HepG2 (cell line): ENCODE results near the gene CRYAB. TPM values are rescaled to one million over a fixed set of nuclear protein-coding genes. Genes with fewer than 3 reads are reported as not detected.
A peak's percentile ranks its signal among the peaks of the same experiment; 100 is the strongest.

Experiments
- ATAC-seq: fragments of 200-7000 bp; cut with Tn5 transposase; 3 replicates; pipeline ENCODE4 v1.9.1; 2020; ENCODE audit warnings: mild to moderate bottlenecking, moderate library complexity
- Bru-seq: library from RNA; stranded (reverse); fragments of 400-500 nt; gene quantifications from one replicate; lab custom pipeline; 2021; lab: Mats Ljungman, UMichigan
- BruChase-seq, 2 experiments: library from RNA; stranded (reverse); fragments of 400-500 nt; gene quantifications; one replicate each; lab custom pipeline; 2021; lab: Mats Ljungman, UMichigan
- BruUV-seq: library from RNA; stranded (reverse); fragments of 400-500 nt; replicated peaks from 2 replicates; lab custom pipeline; 2021; lab: Mats Ljungman, UMichigan
- CTCF ChIA-PET: fragments of 300-600 bp; formaldehyde crosslinking; extraction: SDS; loops from one replicate; lab custom pipeline; 2021; ENCODE audit warnings: low total read pairs, inconsistent platforms, low intra/inter-chr PET ratio; lab: Yijun Ruan, JAX
- POLR2A ChIA-PET: fragments of 350-600 bp; sonication (Branson Sonifier 250); formaldehyde crosslinking; loops from one replicate; lab custom pipeline; 2020; ENCODE audit warnings: antibody characterized with exemption, inconsistent platforms; lab: Yijun Ruan, JAX
- DNase-seq: peaks from one replicate; pipeline ENCODE4 v3.0.0-alpha.2; 2015; ENCODE audit warnings: low spot score
- FAIRE-seq: peaks from 3 replicates; lab custom pipeline; 2011; peaks lifted over from hg19 to GRCh38; lab: Jason Lieb, UNC
- H2AFZ ChIP-seq: one replicate; pipeline ENCODE4 v1.6.1; 2011; ENCODE audit warnings: low read length, inconsistent platforms
- H3K27ac ChIP-seq: fragments of 300-600 bp; 3 replicates; pipeline ENCODE4 v1.8.0; 2011; ENCODE audit warnings: mixed run types, mild to moderate bottlenecking, mixed read lengths, low read length, inconsistent platforms; ENCODE audit not compliant: insufficient read depth; ENCODE audit errors: extremely low read length
- H3K27me3 ChIP-seq, 2 experiments: fragments of 200-600 bp in 1 of 2; 2 replicates in 1 of 2; 3 replicates in 1 of 2; pipeline versions ENCODE4 v1.6.0 to v1.8.0; 2011; ENCODE audit warnings: low read length in 2 of 2, mild to moderate bottlenecking in 2 of 2, moderate library complexity in 2 of 2, inconsistent platforms in 1 of 2; ENCODE audit not compliant: insufficient read depth in 2 of 2, control insufficient read depth in 1 of 2
- H3K36me3 ChIP-seq, 2 experiments: fragments of 200-600 bp in 1 of 2; replicated peaks in 1 of 2; 2 replicates in 1 of 2; 3 replicates in 1 of 2; pipeline versions ENCODE4 v1.5.1 to v1.8.0; 2011; ENCODE audit warnings: low read length in 2 of 2, inconsistent platforms in 1 of 2; ENCODE audit not compliant: insufficient read depth in 2 of 2, control insufficient read depth in 1 of 2
- H3K4me1 ChIP-seq: 2 replicates; pipeline ENCODE4 v1.5.1; 2012; ENCODE audit warnings: low read length, inconsistent platforms; ENCODE audit not compliant: insufficient read depth
- H3K4me2 ChIP-seq: 2 replicates; pipeline ENCODE4 v1.6.0; 2011; ENCODE audit warnings: low read depth, low read length, inconsistent platforms
- H3K4me3 ChIP-seq, 3 experiments: fragments of 200-600 bp in 1 of 3; sonication (generic), shearing (Covaris generic) in 1 of 3; replicated peaks in 1 of 3; 2 replicates each; pipeline ENCODE4 v1.5.1; 2011 to 2016; ENCODE audit warnings: low read length in 3 of 3, inconsistent platforms in 2 of 3, low read depth in 2 of 3, mild to moderate bottlenecking in 2 of 3, control low read depth in 1 of 3, mixed read lengths in 1 of 3; ENCODE audit not compliant: insufficient read depth in 1 of 3
- H3K79me2 ChIP-seq: one replicate; pipeline ENCODE4 v1.6.1; 2011; ENCODE audit warnings: low read length, inconsistent platforms; ENCODE audit not compliant: insufficient read depth
- H3K9ac ChIP-seq: 2 replicates; pipeline ENCODE4 v1.6.0; 2011; ENCODE audit warnings: mild to moderate bottlenecking, low read depth, low read length, inconsistent platforms; ENCODE audit not compliant: insufficient read depth
- H3K9me3 ChIP-seq: 2 replicates; pipeline ENCODE4 v1.5.1; 2012; ENCODE audit warnings: mild to moderate bottlenecking, low read length
- H4K20me1 ChIP-seq: 2 replicates; pipeline ENCODE4 v1.6.0; 2011; ENCODE audit warnings: inconsistent platforms, mild to moderate bottlenecking, low read length, moderate library complexity; ENCODE audit not compliant: insufficient read depth
- ATF1 ChIP-seq: IDR thresholded peaks from 2 replicates; pipeline ENCODE4 v1.6.1; 2016; ENCODE audit warnings: mild to moderate bottlenecking, control low read depth
- ZNF652 ChIP-seq: IDR thresholded peaks from 2 replicates; pipeline ENCODE4 v1.6.1; 2016; ENCODE audit warnings: low read depth, borderline replicate concordance
- WGBS: methylation state at CpG from one replicate; pipeline ENCODE4 v1.1.6; 2017; ENCODE audit warnings: low lambda C conversion rate; 5-methylcytosine and 5-hydroxymethylcytosine counted together
- in situ Hi-C: cut with HindIII; loops from 2 replicates; pipeline ENCODE4 v1.10.0; 2017; ENCODE audit warnings: low pct_unique_long_range_greater_than_20kb; ENCODE audit not compliant: extremely low pct_ligation_motif_present
- intact Hi-C: fragments of 100-400 bp; cut with micrococcal nuclease; formaldehyde crosslinking; loops from one replicate; pipeline ENCODE4 v1.10.0; 2022; ENCODE audit not compliant: unreplicated experiment
- long read RNA-seq, 2 experiments: library from RNA in 1 of 2; library from polyadenylated mRNA in 1 of 2; stranded (forward) in 1 of 2; unstranded in 1 of 2; transcript quantifications; one replicate each; pipeline ENCODE4 v2.0.0, GENCODE V29; 2019 to 2022
- polyA minus RNA-seq, 3 experiments: library from RNA; depleted of rRNA, polyadenylated mRNA; stranded (reverse); fragments of >200 nt; gene quantifications; 2 replicates each; pipeline ENCODE4 v1.2.3, GENCODE V29; 2011; ENCODE audit warnings: low replicate concordance in 1 of 3
- polyA plus RNA-seq, 8 experiments: library from polyadenylated mRNA; depleted of rRNA in 3 of 8; stranded (reverse) in 7 of 8; unstranded in 1 of 8; fragments of >200 nt; fragmentation: Illumina TruSeq in 4 of 8; extraction: Trizol in 4 of 8; gene quantifications; 2 replicates each; pipeline versions ENCODE4 v1.2.1 to v1.2.3, GENCODE V29; 2011 to 2016; ENCODE audit warnings: low read depth in 4 of 8, missing spikeins in 1 of 8, mixed read lengths in 1 of 8; ENCODE audit not compliant: insufficient read depth in 1 of 8
- total RNA-seq, 5 experiments: library from RNA; depleted of rRNA; stranded (reverse); fragments of >200 nt; fragmentation: Illumina TruSeq; extraction: Trizol; gene quantifications; 2 replicates each; pipeline ENCODE4 v1.2.3, GENCODE V29; 2016; ENCODE audit warnings: low read depth in 1 of 5

Gene CRYAB
- total RNA-seq (2016; rRNA removed; fragmentation: Illumina TruSeq; extraction: Trizol): 0.55 and 0.69 TPM in 2 replicates
- total RNA-seq (2016; cell fraction: cytosol; rRNA removed; fragmentation: Illumina TruSeq; extraction: Trizol; ENCODE audit: low read depth): 0.88 and 1.2 TPM in 2 replicates
- total RNA-seq (2016; cell fraction: insoluble cytoplasmic fraction; rRNA removed; fragmentation: Illumina TruSeq; extraction: Trizol): 0.63 and 1.1 TPM in 2 replicates
- 0.80 and 1.1 TPM in 2 replicates for total RNA-seq (2016; cell fraction: membrane; rRNA removed; fragmentation: Illumina TruSeq; extraction: Trizol)
- total RNA-seq (2016; cell fraction: nucleus; rRNA removed; fragmentation: Illumina TruSeq; extraction: Trizol): not detected in 2 replicates
- 0.24 and 1.1 TPM in 2 replicates for polyA plus RNA-seq (2011; rRNA removed)
- polyA plus RNA-seq (2011; cell fraction: cytosol; rRNA removed): 0.35 and 0.36 TPM in 2 replicates
- polyA plus RNA-seq (2011; cell fraction: nucleus; rRNA removed): 0.74 and 1.7 TPM in 2 replicates
- 0.70 and 0.88 TPM in 2 replicates for polyA plus RNA-seq (2012)
- polyA plus RNA-seq (2016; cell fraction: cytosol; fragmentation: Illumina TruSeq; extraction: Trizol; ENCODE audit: low read depth): 0.90 and 1.9 TPM in 2 replicates
- polyA plus RNA-seq (2016; cell fraction: insoluble cytoplasmic fraction; fragmentation: Illumina TruSeq; extraction: Trizol; ENCODE audit: low read depth): 1.3 and 1.6 TPM in 2 replicates
- 1.4 TPM in 2 replicates for polyA plus RNA-seq (2016; cell fraction: membrane; fragmentation: Illumina TruSeq; extraction: Trizol; ENCODE audit: low read depth)
- 1.4 and 4.7 TPM in 2 replicates for polyA plus RNA-seq (2016; cell fraction: nucleus; fragmentation: Illumina TruSeq; extraction: Trizol; ENCODE audit: insufficient read depth, low read depth)
- 0.70 TPM in 1 of 2 replicates, not detected in the other for polyA minus RNA-seq (2011; rRNA and poly(A)+ RNA removed; ENCODE audit: low replicate concordance)
- polyA minus RNA-seq (2011; cell fraction: cytosol; rRNA and poly(A)+ RNA removed): not detected in 2 replicates
- not detected in 2 replicates for polyA minus RNA-seq (2011; cell fraction: nucleus; rRNA and poly(A)+ RNA removed)
- Bru-seq, nascent RNA: percentile 15 among the genes with signal in this experiment
- BruChase-seq, experiment 1, labeled RNA remaining after a 6-hour chase: percentile 19 among the genes with signal in this experiment
- BruChase-seq, experiment 2, labeled RNA remaining after a 2-hour chase: percentile 6 among the genes with signal in this experiment
- long read RNA-seq, experiment 1, partial matches to known transcripts: 0 of 3 reads
- long read RNA-seq, experiment 1, other reads (novel, unspliced or antisense): 1 of 3 reads
- long read RNA-seq, experiment 2, partial matches to known transcripts: 0 of 1 reads
- long read RNA-seq, experiment 2, other reads (novel, unspliced or antisense): 0 of 1 reads

- DNase-seq: peak; percentile 32
- Histone ChIP-seq H3K27ac (no peak within 1 kb of the TSS), H4K20me1 (no peaks in the 10 kb centered on the region)
- TF ChIP-seq ATF1 (CRISPR knock-in tag) (no peak), ZNF652 (peak; percentile 79)
- TF ChIP-seq, all 625 proteins: peak for 1
- H3K4me3 ChIP-seq: peak within 1 kb of the TSS in 1 of 3 experiments; percentile 17; a peak in 1 of 6 replicates
- in situ Hi-C loops: no loop called here
- CTCF ChIA-PET: no interaction called here
- no peaks in the 10 kb centered on the region; a peak in 1 of 5 replicates for H3K27me3 ChIP-seq
- no peaks in the 10 kb centered on the region for H3K79me2 ChIP-seq
- no peaks in the 10 kb centered on the region for H3K9me3 ChIP-seq
- WGBS: 39% methylated on average over 11 of the region's 17 CpGs
- FAIRE-seq (no peak), ATAC-seq (peak; percentile 46)
- peak within 1 kb of the TSS; percentile 65 for H3K4me2 ChIP-seq
- peaks cover 50% of the 10 kb centered on the region for H3K4me1 ChIP-seq
- H3K36me3 ChIP-seq: no peaks in the 10 kb centered on the region
- no peak within 1 kb of the TSS for H2AFZ ChIP-seq
- H3K9ac ChIP-seq: no peak within 1 kb of the TSS
- intact Hi-C loops: loop anchor here (1.0 kb wide), 1 partner anchor 32 kb away; the partner anchor contains the start of genes CFAP68 and FDXACB1
- POLR2A ChIA-PET: interaction anchor here (1.5 kb wide), 1 partner anchor 15 kb away, joined by 5 read pairs; no protein-coding TSS in a partner anchor
- BruUV-seq: no TSS peak
Observed at GRCh38 chr11:111911563-111912401, at the start of gene CRYAB. Gene CRYAB, minus strand, starts transcription at chr11:111911770. Its CDS starts 46 bp downstream, at chr11:111911724.
